NCI-H1436 treated with DMSO at 0.1 percent for 48 hours (cell line): ENCODE data around the gene OPCML.

Experiments used
- DNase-seq: peaks from one replicate; lab custom pipeline; 2025; lab: John Stamatoyannopoulos, UW

The OPCML gene

DNA sequence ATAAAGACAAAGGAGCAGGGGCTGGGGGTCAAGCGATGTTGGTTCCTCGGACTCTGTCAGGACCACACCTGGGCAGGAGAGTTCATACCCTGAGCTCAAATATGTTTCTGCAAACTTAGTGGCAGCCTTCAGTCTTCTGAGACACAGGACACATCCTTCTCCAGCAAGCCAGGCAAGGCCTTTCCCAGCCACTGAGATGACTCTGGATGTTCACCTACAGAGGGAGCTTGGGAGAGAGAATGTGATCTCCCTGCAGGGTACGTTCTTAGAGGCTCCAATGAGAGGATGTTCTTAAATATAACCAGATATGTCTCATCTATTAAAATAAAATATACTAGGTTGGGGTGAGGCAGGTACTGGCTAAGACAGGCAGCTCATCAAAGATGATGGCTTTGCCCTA is 461.5 kb downstream of the OPCML start:
- DNase-seq: no peak

DNA sequence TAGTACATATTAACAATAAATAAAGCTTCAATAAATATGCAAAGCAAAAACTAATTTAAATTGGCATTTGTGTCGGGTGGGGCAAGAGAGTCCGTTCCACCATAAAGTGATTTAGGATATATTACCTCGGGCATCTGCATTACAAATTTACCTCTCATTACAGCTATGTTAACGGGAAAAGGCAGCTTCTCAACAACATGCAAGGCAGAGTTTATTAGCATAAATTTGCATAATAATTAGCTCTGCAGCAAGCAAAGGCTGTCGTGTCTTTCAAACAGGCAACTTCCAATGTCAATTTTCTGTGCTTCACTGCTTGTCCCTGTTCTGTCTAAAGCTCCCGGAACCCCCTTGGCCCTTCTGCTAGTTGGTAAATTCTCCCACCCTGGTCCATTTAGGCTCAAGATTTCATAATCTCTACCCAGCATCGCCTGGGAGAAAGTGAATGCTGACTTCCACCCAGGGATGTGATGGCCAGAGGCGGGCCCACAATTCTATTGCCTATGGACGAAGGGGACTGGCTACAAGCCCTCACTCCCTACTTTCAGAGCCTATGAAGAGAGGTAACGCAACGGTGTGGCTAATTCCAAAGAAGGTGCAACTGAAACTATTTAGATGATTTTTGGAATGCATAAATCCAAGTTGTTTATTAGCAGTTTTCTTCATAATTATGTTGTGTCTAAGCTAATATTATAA is 462.1 kb downstream of the OPCML start:
- DNase-seq: no peak

DNA sequence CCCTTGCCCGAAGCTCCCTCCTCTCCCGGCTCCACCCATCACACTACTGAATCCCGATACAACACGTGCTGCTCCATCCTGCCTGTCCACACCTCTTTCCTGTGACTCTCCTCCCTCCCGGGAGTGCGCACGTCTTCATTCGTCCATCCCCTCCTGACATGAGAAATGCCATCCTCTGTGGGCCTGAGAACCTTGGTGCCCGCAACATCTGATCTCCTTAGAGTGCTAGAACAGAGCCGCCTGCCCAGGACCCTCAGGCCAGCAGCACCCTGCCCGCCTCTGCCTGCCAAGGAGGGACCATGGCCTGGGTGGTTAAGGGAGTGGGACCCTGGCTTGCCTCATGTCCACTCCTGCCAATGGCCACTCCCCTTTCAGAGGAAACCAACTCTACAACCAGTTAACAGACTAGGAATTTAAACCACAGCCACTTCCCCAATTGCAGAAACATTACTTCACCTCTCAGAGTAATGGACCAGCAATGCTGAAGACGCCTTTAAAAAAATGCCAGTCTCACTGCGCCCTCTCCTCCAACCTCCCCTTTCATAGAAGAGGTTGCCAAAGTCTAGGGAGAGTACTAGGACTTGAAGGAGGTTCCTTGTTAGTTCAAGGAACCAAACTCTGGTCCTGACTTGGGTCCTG is 466.3 kb downstream of the OPCML start:
- DNase-seq: no peak

DNA sequence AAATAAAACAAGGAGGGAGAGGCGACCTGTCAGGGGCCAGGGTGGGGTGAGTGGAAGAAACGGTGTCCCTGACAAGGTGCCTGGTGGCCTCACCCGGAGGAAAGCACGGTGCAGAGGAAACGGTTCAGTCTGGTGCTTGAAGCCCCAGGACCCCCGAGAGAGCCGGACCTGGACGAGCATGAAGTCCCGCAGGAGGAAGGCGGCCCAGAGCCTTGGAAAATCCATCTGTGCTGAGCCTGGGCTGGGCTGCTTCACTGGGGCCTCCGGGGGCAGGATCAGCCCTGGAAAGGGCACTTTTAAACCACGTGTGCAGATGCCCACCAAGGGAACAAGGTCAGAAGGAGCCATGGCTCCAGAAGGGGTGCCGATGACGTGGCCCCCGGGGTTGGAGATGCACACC is 467.3 kb downstream of the OPCML start:
- no peak for DNase-seq

DNA sequence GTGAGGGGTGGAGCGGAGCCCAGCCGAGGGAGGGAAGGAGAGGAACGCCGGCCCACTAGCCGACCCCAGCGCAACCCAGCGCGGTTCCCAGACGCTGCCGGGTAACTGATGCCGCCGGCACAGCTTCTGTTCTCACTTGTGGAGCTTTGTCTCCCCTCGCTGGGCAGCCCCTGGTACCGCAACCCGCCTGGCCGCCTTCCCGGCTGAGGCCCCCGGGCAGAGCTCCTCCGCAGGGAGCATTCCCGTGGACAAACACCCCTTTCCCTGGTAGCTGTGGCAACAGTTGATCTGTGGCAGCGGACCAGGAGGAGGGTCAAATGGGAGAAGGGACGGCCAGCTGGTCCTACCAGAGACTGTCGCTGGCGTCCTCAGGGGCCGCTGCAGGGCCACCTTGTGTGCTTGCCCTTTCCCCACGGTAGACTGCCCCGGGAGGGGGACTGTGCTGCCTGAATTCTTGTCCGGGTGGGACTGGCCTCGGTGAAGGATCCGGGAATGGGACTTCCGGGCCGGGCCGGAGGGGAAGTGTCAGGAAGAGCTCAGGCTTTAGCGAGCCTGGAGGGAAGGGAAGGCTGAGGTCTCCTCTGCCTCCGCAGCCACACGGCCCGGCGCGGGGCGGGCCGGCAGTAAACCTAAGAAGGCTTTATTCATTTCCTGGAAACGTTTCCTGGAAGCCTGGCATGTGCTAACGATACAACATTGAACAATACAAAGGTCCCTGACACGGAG is 468.0 kb downstream of the OPCML start:
- DNase-seq: no peak

DNA sequence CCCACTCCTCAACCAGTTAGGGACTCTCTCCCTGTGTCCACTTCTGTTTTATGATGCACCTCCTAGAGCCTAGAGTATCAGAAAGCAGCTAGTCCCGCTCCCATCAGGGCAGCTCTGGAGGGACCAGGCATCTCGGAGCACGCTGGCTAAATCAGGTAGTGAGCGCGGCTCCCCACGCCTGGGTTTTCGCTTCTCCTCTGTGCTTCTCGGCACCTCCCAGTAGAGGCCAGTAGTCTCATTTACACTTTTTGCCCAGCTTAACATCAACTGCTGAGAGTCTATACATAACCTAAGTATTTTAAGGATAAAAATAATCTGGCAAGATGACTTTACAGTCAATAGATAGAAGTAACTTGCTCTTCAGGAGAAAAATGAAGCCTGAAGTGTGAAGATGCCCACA is 473.8 kb downstream of the OPCML start:
- no peak for DNase-seq

DNA sequence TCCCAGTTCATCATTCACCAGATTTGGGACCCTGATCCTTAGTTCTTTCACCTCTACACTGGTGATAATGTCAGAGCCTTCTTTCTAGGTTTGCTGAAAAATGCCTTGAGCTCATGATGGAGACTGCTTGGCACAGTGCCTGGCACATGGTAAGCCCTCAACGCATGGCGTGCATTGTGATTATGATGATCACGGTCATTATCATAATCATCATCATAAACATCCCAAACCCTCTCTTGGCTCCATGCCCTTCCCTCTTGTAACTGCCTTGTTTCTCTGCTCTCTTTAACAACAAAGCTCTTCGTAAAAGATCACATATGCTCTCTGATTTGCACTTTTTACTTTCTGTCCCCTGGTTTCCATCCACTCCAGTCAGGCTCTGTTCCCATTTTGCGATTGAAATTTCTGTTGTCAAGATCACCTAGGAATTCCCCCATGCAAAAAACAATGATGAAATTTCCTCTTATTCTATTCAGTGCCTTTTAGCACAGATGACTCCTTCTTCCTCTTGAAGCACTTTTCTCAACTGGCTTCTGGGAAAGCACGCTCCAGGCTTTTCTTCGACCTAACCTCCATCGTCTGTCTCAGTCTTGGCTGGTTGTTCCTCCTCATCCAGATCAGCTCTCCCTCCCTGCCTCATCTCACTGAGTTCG is 479.1 kb downstream of the OPCML start:
- no peak for DNase-seq

DNA sequence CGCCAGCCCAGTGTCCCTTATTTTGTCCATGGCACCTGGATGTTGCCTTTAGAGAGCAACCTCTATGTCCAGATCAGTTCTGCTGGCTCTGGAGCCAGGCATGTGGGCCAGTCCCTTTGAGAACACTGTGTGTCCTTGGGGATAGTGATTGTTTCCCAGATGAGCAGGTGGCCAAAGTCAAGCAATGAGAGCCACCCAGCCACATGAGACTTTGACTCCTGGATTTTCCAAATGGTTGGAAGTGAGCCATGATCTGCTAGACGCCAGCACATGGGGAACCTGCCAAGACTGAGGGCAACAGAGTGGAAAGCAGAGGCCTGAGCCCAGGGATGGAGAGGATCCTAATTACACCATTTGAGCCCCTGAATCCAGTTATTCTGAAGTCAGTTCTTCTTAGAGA is 479.8 kb downstream of the OPCML start:
- DNase-seq: no peak

DNA sequence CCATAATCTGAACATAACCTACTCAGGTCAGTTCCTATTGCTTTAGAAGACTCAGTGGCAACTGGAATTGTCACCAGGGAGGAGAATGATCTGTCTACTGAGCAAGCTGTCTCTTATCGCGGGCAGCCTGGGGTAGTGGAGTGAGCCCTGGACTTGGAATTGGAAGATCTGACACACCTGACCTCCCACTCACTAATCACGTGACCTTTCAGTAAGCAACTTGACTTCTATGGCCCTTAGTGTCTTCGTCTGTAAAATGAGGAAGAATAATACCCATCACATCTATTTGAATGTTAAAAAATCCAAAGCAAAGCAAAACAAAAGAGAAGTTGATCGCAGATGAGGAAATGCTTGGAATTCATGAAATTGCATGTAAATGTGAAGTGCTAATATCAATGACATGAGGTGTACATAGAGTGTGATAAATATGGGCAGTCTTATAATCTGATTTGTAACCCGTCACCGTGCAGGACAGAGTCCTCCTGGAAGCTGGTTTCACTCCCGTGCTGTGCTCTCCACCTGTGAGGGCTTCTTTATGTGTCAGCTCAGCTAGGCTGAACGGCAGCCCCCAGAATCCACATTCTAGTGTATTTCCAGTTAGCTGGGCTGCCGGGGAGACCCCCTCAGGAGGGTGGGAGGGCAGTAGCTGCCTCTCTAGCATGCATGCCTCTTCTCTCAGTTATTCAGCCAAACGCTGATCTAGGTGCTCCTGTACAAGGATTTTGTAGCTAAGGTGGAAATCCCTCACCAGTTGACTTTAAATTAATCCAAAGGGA is 482.9 kb downstream of the OPCML start:
- no peak for DNase-seq

DNA sequence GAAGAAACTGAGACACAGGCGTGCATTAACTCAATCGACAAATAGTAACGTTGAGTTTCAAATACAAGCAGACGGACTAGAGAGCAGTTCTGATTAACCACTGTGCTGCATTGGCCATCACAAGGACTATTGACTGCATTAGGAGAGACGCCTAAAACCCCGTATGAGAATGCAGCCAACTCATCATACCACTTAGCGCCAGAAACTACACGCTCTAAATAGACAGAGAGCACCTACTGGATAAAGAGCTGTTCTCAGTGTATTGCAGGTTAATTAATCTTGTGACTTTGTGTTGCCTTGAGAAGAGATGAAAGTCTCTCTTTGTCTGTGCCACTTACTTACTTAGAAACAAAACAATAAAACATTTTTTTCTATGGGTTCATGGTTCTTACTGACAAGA is 484.0 kb downstream of the OPCML start:
- DNase-seq: no peak

DNA sequence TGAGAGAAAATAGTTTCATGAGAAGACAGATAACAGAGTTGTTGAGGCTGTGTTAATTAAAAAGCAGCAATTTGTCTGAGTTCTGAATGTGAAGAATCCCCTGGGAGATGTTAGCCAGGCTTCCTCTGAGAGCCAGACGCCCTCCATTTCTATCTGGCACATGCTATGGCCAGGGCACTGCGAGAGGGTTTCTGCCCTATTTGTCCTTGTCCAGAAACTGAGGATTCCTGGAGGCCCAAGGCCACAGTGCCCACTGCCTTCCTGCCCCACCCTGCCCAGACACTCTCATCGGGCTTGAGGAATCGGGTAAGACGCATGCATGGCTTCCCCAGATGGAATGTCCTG is 484.6 kb downstream of the OPCML start:
- no peak for DNase-seq

DNA sequence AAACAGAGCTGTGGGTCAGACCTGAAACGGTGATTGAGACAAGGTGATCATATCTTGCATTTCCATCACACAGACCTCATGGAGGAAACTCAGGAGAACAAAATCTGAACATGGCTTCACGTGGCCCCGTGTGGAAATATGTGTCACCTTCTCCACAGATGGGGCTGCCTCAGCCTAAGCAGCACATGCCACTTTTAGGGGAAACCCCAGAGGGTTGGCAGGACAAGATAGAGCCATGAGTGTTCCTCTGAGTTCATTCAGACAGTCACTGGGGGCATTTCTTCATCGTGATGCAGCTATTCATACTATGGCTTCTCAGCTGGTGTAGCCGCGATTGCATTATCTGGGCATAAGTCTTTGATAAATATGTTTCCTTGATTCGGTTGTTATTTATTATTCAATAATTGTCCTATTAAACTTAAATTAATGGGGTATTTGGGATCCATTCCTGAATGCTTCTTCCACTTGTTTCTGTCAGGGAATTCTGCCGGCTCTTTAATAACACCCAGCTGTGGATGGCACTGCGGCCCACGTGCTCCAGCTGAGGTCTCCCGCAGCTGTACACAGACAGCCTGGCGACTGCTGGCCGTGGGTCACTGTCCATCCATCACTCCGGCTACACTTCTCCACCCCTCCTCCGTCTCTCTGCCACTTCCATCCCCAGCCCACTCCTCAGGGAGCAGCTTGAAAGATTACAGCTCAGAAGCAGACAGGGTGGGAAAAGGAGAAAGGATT is 485.1 kb downstream of the OPCML start:
- DNase-seq: no peak

DNA sequence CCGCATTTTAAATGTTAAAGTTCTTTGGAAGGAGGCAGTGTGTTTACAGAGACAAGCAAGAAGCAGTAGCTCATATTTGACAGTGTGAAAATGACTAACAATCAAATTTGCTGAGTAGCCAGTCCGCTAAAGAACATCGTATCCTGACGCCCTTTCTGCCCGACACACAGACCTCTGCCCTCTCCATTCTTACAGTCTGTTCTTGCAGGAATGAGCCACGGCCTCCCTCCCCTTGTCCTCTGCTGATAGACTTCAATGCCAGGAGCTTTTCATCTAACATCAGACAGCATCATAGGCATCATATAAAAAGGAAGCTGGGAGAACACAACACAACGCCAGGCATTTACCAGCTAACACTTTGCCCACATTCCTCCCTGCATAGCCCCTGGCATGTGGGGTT is 486.0 kb downstream of the OPCML start:
- DNase-seq: no peak

DNA sequence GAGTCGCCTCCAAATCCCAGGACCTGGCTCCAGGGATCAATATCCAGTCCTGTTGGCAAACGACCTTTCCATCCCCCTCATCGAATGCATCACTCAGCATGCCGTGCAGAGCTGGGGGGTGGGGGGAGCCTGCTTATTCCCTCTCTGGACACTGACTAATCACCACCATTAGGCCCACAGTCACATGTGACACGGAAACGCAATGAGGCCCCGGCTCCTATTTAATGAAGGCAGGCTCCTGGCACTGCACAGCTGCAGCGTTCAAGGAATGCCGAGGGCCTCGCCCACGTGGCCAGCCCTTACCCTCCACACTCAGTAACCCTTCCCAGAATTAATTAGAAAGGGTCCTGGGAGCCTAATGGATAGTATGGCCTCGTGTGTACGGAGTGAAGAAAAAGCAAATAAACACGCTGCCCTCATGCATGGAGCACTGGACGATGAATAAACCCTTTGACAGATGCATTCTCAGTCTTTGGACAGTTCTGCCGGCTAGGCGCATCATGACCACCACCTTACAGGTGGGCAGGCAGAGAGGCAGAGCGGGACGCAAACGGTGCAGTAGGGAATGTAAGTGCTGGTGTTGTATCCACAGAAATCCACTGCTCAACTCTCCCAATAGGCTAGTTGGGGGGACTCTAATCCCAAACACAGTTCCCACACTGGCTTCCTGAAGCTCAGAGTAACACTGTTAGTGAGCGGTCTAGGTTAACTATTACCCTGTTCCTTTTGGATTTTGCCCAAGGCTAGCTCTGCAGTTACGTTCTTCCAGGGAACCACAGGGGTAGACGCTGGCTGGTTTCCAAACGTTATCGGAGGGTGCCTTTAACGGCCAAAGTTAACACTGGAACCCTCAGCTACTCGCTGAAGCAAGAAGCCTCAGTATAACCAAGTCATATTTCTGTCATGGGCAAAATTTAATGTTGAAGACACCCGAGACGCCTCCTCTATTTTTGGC is 490.1 kb downstream of the OPCML start:
- DNase-seq: no peak

DNA sequence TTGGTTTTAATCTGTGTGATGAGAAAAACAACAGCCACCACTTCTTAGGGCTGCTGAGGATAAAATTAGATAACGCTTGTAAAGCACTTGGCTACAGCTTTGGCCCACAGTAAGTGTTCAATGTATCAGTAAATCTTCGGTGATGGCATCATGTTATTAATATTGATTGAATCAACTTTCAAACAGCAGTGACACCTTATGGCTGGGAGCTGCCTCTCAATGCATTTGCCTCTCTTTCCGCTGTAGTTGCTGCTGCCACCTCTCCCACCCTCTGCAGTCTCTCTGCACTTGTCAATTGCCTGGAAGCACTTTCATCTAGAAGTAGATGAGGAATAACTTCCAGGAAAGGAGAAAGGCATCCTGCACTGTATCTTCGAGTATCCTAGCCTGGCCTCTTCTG is 491.1 kb downstream of the OPCML start:
- DNase-seq: no peak

DNA sequence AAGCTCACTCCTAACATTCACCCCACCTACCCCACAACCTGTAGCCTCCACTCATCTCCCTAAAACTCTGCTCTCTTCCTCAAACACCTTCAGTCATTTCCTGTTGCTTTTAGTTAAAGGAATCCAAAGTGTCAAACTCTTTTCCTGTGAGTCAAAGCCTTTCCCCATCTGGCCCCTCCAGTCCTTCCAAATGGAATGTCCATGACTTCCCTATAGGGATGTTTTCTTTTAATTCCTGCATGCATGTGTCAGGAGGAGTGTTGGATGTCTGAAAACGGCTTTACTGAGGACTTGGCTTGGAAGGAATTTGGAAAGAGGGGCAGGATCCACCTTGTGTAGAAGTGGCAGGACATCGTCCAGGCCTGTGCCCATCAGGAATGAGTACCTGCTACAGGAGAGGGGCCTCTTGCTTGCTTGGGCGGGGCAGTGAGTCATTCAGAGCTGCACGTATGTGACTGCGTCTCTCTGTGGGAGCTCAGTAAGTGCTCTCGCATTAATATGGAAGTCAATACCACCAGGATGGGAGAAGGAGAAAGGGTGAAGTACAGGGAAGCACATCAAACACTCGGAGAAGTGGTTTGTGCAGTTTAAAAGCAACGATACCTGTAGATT is 491.9 kb downstream of the OPCML start:
- no peak for DNase-seq

DNA sequence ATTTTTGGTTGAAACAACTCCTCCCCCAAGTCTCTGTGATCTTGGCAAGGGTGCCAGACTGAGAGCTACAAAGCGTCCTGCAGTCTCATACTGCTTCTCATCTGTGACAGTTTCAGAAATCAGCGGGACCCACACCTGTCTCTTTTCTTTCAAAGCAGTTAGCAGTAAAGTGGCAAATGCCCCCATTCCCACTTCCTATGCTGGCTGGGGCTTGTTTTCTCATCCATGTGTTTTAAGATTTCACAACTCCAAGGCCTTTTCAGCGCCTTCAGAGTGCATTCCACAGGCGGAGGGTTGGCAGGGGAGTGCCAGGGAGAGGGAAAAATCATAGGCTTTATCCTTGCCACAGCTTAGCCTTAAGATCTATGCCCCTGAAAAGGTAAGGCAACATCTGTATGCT is 493.5 kb downstream of the OPCML start:
- no peak for DNase-seq

DNA sequence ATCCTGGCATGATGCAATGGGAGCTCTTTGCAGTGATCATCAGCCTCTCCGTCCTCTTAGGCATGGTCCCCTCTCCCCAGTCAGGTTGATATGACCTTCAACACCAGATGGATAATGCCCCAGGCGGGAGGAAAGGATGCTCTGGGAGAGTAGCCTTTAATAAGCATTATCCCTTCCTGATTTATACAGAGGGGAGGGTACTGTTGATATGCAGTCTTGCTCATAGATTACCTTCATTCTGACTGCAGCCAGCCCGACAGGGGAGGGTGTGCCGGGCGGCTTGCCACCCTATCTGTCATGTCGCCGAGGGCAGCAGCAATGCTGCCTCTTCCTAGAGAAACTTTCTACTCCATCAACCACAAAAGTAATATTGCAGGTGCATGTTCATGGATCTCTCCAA is 497.4 kb downstream of the OPCML start:
- no peak for DNase-seq

DNA sequence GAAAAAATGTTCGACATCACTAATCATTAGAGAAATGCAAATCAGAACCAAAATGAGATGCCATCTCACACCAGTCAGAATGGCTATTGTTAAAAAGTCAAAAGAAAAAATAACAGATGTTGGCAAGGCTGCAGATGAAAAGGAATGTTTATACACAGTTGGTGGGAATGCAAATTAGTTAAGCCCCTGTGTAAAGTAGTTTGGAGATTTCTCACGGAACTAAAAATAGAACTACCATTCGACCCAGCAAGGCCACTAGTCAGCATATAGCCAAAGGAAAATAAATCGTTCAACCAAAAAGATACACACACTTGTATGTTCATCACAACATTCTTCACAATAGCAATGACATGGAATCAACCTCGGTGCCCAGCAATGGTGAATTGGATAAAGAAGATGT is 503.2 kb downstream of the OPCML start:
- no peak for DNase-seq

DNA sequence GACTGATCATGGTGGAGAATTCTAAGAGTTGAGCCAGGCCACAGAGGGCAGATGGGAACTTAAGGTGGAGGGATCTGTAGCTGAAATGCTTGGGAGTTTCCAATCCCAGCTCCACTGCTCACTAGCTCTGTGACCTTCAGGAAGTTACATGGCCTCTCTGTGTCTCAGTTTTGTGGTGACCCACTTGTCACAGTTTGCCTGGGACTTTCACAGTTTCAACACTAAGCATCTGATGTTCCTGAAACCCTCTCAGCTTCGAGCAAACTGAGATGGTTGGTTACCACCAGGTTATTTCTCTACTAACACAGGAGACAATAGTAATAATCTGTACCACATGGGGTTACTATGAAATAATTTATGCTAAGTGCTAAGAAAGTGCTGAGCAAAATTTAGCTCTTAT is 505.3 kb downstream of the OPCML start:
- DNase-seq: no peak
